ENCODE measurements around the gene SEC14L6.

- TF ChIP-seq CTCF (IDR thresholded peaks at IDR 0.05; ENCODE audit: low read length) (no peak), EZH2 (IDR thresholded peaks at IDR 0.05; ENCODE audit: borderline replicate concordance, low read length) (no peak)
Measured at GRCh38 chr22:30516731-30517130, 29.8 kb downstream of the SEC14L6 start.
